ENCODE data around the gene MIDN.

MIDN gene

DNA sequence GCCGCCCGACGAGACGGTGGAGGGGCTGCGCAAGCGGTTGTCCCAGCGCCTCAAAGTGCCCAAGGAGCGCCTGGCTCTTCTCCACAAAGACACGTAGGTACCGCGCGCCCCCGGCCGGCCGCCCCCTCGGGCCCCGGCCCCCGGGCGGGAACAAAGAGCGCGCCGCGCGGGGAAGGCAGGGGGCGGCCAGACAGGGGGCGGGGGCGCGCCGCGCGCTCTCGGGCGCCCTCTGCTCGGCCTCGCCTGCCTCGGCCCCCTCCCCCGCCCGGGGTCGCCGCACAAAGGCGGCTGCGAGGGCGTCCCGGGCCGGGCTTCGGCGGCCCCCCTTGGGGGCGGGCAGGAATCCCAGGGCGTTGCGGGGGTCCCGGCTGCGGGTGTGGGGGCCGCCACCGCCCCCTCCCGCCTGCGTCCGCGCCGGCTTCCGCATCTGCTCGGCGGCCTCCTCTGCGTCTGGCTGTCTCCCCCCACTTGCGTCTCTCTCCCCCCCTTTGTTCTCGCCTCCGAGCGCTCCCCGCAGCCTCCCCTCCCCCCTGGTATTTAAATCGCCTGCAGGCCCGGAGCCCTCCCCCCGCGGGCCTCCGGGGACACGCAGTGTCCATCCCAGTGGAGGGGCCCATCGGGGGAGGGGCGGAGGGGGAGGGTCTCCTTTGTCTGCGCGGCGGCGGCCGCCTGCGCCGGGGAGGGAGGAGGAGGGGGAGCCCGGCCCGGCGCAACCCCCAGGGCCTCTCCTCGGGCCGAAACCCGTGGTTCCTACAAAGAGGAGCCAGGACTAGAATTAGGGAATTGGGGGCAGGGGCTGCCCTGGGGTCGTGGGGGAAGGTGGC lies 2.3 kb downstream of the MIDN start:
- H3K4me3 ChIP-seq (ENCODE audit: low read depth, low read length), result peak overlapping the region; percentile 61
- peak; percentile 78 for DNase-seq (ENCODE audit: low read depth)
- TF ChIP-seq, protein P1, sequence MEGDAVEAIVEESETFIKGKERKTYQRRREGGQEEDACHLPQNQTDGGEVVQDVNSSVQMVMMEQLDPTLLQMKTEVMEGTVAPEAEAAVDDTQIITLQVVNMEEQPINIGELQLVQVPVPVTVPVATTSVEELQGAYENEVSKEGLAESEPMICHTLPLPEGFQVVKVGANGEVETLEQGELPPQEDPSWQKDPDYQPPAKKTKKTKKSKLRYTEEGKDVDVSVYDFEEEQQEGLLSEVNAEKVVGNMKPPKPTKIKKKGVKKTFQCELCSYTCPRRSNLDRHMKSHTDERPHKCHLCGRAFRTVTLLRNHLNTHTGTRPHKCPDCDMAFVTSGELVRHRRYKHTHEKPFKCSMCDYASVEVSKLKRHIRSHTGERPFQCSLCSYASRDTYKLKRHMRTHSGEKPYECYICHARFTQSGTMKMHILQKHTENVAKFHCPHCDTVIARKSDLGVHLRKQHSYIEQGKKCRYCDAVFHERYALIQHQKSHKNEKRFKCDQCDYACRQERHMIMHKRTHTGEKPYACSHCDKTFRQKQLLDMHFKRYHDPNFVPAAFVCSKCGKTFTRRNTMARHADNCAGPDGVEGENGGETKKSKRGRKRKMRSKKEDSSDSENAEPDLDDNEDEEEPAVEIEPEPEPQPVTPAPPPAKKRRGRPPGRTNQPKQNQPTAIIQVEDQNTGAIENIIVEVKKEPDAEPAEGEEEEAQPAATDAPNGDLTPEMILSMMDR (IDR thresholded peaks at IDR 0.05; ENCODE audit: insufficient read depth, low read depth, low read length, missing control alignments), result no peak

DNA sequence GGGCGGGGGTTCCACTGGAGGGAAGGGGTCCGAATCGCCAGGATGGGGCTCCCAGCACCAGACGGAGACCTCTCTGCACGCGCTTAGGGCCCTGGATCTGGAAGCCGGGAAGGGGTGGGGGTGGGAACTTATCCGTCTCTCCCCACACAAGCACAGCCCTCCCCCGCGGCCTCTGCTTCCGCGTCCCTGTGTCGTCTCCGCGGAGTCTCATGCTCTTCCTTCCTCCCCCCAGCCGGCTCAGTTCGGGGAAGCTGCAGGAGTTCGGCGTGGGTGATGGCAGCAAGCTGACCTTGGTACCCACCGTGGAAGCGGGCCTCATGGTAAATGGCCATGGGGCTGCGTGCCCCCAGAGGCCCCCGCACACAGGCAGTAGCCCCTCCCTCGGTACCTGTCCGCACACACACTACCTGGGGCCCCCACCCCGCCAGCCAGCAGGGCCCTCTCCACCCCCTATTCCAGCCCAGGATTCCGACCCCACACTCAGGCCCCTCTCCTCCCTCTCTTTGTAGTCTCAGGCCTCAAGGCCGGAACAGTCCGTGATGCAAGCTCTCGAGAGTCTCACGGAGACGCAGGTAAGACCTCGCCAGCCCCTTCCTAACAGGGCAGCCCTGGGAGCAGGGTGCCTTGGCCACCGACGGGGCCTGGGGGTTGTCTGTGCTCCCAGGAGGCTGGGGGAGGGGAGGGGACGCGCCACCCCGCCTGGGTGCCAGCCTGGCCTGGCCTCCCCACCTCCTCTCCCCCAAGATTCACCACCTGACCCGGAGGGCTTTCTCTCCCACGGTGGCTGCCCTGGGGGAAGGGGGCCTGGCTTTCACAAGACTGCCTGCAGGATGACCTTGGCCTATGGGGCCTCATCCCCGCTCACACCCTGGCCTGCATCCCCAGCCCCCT lies 3.2 kb downstream of the MIDN start:
- TF ChIP-seq, protein P1 (IDR thresholded peaks at IDR 0.05; ENCODE audit: insufficient read depth, low read depth, low read length, missing control alignments), result no peak
- peak; percentile 78 for DNase-seq (ENCODE audit: low read depth)
- H3K4me3 ChIP-seq (ENCODE audit: low read depth, low read length), result peak overlapping the region; percentile 61

DNA sequence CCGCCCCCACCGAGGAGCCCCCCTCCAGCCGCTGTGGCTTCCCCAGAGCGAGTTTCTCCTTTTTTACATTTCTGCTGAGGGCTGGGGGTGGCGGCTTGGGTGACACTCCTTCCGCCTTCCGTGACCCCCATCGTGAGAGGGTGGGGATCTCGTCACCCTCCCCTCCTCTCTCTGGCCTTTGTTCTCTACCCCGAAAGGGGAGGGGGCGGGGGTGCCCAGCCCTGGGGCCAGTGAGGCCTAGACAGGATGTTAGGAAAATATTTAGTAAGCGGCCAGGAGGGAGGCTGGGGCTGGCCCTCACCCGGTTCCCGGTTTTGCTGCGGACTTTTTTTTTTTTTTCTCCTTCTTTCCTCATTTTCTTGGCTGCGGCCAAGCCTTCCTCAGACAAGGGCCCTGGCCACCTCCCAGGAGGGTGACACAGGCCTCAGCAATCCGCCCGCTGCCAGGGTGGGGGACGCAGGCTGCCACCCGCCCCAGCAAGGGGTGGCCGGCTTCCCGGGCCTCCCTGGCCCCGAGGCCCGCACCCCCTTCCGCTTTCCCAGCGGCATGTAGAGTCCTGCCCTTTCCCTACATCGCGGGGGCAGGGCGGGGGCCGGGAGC lies 3.9 kb downstream of the MIDN start:
- DNase-seq (ENCODE audit: low read depth), result peak; percentile 78
- TF ChIP-seq, protein P1 (IDR thresholded peaks at IDR 0.05; ENCODE audit: insufficient read depth, low read depth, low read length, missing control alignments), result no peak
- peak overlapping the region; percentile 61 for H3K4me3 ChIP-seq (ENCODE audit: low read depth, low read length)

DNA sequence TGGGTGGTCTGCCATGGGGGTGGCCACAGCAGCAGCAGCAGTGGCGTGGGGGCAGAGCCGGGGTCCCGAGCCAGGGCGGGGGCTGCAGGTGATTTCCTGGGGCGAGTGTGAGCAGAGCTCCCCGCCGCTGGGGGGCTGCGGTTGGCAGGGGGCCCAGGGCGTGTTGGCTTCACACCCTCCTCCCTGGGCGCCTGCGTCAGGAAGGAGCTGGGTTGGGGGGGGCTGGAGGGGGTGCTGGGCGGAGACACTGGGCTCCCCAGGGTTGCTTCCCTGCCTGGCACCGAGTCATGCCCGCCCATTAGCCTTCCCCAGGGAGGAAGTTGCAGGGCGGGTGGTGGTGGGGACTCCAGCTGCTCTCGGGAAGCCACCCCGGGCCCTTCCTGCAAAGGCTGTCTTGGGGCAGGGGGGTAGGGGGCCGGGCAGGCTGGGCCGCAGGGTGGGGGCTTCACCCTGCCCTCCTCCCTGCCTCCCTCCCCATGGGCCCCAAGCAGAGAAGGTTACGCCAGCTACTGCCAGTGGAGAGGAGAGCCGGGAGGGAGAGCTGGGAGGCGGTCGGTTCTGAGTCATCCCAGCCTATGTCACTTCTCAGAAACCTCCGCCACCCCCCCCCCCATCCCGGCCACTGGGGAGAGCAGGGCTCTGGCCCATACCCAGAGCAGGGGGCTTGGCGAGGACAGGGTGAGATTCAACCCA lies 4.6 kb downstream of the MIDN start:
- H3K4me3 ChIP-seq (ENCODE audit: low read depth, low read length), result peak overlapping the region; percentile 61
- DNase-seq (ENCODE audit: low read depth), result peak; percentile 80
- TF ChIP-seq, protein P1 (IDR thresholded peaks at IDR 0.05; ENCODE audit: insufficient read depth, low read depth, low read length, missing control alignments), result peak; percentile 6

DNA sequence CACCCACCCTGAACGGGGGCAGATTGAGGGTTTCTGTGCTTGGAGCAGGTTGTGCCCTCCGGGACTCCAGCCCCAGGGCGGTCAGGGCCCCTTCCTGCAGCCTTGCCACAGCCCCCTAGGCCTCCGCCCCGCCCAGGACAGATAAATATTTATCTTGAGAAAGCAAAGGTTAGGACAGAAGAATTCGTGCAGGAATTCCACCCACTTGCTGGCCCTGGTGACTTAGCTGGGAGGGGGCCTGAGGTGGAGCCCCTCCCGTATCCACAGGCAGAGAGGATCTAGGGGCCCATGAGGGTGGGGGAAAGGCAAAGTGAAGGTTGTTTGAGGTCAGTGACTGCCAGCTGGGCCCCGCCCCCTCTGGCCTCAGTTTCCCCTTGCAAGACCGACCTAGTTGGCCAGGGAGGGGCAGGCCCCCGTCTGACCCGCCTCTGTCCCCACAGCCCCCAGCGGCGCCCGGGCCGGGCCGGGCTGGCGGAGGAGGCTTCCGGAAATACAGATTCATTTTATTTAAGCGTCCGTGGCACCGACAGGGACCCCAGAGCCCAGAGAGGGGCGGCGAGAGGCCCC lies 5.2 kb downstream of the MIDN start:
- TF ChIP-seq, protein P1 (IDR thresholded peaks at IDR 0.05; ENCODE audit: insufficient read depth, low read depth, low read length, missing control alignments), result no peak
- H3K4me3 ChIP-seq (ENCODE audit: low read depth, low read length), result peak overlapping the region; percentile 61
- no peak for DNase-seq (ENCODE audit: low read depth)

DNA sequence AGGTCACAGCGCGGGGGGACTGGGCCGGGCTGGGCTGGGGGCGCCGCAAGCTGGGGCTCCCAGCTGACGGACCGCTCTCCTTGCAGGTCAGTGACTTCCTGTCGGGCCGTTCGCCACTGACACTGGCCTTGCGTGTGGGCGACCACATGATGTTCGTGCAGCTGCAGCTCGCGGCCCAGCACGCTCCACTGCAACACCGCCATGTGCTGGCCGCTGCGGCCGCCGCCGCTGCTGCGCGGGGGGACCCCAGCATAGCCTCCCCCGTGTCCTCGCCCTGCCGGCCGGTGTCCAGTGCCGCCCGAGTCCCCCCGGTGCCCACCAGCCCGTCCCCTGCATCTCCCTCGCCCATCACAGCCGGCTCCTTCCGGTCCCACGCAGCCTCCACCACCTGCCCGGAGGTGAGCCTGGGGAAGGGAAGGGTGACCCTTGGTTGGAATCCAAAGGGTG lies 5.7 kb downstream of the MIDN start:
- TF ChIP-seq, protein P1 (IDR thresholded peaks at IDR 0.05; ENCODE audit: insufficient read depth, low read depth, low read length, missing control alignments), result no peak
- no peak overlapping the region for H3K4me3 ChIP-seq (ENCODE audit: low read depth, low read length)
- no peak for DNase-seq (ENCODE audit: low read depth)

Data from GM12865 (cell line).